Adrenal gland (tissue), 12 donors: Measurements from ENCODE around the gene SNRNP48. TPM values are rescaled to one million over a fixed set of nuclear protein-coding genes. Genes with fewer than 3 reads are reported as not detected.

Source experiments
- DNase-seq, 7 donors: peaks; one replicate each; pipeline ENCODE4 v3.0.0-alpha.2; 2019 to 2020
- H3K27ac ChIP-seq, 5 donors: fragments of 200-600 bp; sonication (generic) in 4 of 5; 1 replicate in 3 of 5; 2 replicates in 2 of 5; pipeline versions ENCODE4 v1.5.1 to v1.8.0; 2016 to 2020; ENCODE audit warnings: mild to moderate bottlenecking in 1 of 5
- H3K27me3 ChIP-seq: fragments of 200-600 bp; 2 replicates; pipeline ENCODE4 v1.8.0; 2021
- H3K36me3 ChIP-seq, 2 donors: fragments of 200-600 bp; replicated peaks in 1 of 2; 1 replicate in 1 of 2; 2 replicates in 1 of 2; pipeline versions ENCODE4 v1.5.1 to v1.8.0; 2018 to 2022
- H3K4me1 ChIP-seq, 2 donors: fragments of 200-600 bp; replicated peaks in 1 of 2; 1 replicate in 1 of 2; 2 replicates in 1 of 2; pipeline versions ENCODE4 v1.5.1 to v1.8.0; 2018 to 2021
- H3K4me3 ChIP-seq, 4 donors: fragments of 200-600 bp; sonication (generic) in 3 of 4; one replicate each; pipeline ENCODE4 v1.5.1; 2016 to 2018
- H3K9me3 ChIP-seq, 3 donors: fragments of 200-600 bp; sonication (generic) in 1 of 3; replicated peaks in 1 of 3; 1 replicate in 2 of 3; 2 replicates in 1 of 3; pipeline versions ENCODE4 v1.5.1 to v1.8.0; 2016 to 2021
- POLR2A ChIP-seq, 2 donors: fragments of 450-650 bp; IDR thresholded peaks; one replicate each; pipeline ENCODE4 v1.6.1; 2017; ENCODE audit warnings: antibody characterized with exemption in 2 of 2, mild to moderate bottlenecking in 2 of 2, moderate library complexity in 1 of 2
- WGBS, 4 donors: extraction: QIAGEN DNeasy Blood & Tissue Kit in 2 of 4; methylation state at CpG; one replicate each; pipeline versions ENCODE4 v1.1.5 to v1.1.7; 2013 to 2017; 5-methylcytosine and 5-hydroxymethylcytosine counted together
- intact Hi-C, 2 donors: fragments of 100-400 bp; cut with DNase I; formaldehyde crosslinking; loops; one replicate each; pipeline versions ENCODE4 v1.14.1 to v1.15.0; 2022 to 2023
- polyA plus RNA-seq, 3 donors: library from polyadenylated mRNA; stranded (reverse); fragments of 200-250 nt in 2 of 3; fragments of 350-450 nt in 1 of 3; fragmentation: Illumina TruSeq in 1 of 3; extraction: RNeasy Lipid Tissue Mini Kit (QIAGEN cat#74804) in 1 of 3; gene quantifications; one replicate each; pipeline ENCODE4 v1.2.3, GENCODE V29; 2013 to 2014
- total RNA-seq, 9 donors: library from RNA; depleted of rRNA in 4 of 9; stranded (reverse); fragments of >200 nt in 4 of 9; fragments of 120-200 nt in 1 of 9; fragmentation: NEBNext Ultra II Directional in 1 of 9; extraction: Animal tissue kit (Norgen Biotek cat#: 25700) in 1 of 9; gene quantifications; one replicate each; pipeline versions ENCODE4 v1.1.0 to v1.2.4, GENCODE V29; 2013 to 2023
- TF ChIP-seq, protein P1 (sequence below), 6 experiments: fragments of 450-650 bp in 4 of 6; fragments of 200-600 bp in 2 of 6; sonication (generic) in 1 of 6; IDR thresholded peaks; 1 replicate in 5 of 6; 2 replicates in 1 of 6; pipeline versions ENCODE4 v1.5.1 to v1.8.0; 2016 to 2021; ENCODE audit warnings: antibody characterized with exemption in 6 of 6, mild to moderate bottlenecking in 2 of 6, moderate library complexity in 1 of 6
- donor health status: healthy with polysubstance abuse.
- donor health status: Bipolar disorder and iron deficiency.
- donor health status: DM: yes; HTN: yes; CAD: no.
- donor health status: DM: no; HTN: no; CAD: no.
- donor health status: DM: no; HTN: no; CAD: no.
- donor health status: DM: yes; HTN: yes; CAD: no.

SNRNP48 gene
- total and polyA plus RNA-seq, 12 donors, result 2.5 to 13.1 (median 8.9) TPM

DNA sequence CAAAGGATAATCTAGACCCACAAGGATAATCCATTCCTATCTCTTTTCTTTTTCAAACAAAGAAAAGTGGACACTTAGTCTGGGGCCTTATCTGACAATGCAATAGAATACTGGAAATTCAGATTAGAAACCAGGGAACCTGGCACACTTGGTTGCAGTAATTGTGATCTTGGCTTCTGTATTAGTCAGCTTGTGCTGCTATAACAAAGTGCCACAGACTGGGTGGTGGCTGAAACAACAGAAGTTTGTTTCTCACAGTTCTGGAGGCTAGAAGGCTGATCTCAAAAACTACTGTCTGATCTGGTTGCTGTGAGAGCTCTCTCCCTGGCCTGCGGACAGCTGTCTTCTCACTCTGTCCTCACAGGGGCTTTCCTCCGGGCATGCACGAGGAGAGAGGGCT is 49.4 kb downstream of the SNRNP48 start:
- no peak overlapping the region for H3K4me3 ChIP-seq
- H3K9me3 ChIP-seq, result no peaks in the 10 kb centered on the region

DNA sequence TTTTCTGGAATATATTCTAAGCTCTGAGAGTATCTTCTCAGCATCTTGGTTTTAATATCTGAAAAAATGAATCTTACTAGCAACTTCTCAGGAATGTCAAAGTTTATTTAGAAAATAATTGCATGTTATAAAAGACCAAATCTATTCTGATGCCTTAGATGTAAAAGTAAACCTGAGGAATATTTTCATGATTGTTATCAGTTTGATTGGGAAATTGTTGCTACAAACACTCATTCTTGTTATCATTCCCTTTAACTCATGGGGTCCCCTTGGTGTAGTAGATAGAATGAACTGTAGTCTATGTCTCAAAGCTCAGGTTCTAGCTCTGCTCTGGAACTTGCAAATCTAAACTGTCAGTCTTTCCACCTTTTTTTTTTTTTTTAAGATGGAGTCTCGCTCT is 50.0 kb downstream of the SNRNP48 start:
- Histone ChIP-seq H3K27ac (no peak overlapping the region), H3K36me3 (no peaks in the 10 kb centered on the region), H3K27me3 (no peaks in the 10 kb centered on the region), H3K4me1 (no peaks in the 10 kb centered on the region), H3K4me3 (no peak overlapping the region), H3K9me3 (no peaks in the 10 kb centered on the region)
- DNase-seq, result no peak
- TF ChIP-seq POLR2A (IDR thresholded peaks at IDR 0.05), result no peak
- TF ChIP-seq, protein P1, sequence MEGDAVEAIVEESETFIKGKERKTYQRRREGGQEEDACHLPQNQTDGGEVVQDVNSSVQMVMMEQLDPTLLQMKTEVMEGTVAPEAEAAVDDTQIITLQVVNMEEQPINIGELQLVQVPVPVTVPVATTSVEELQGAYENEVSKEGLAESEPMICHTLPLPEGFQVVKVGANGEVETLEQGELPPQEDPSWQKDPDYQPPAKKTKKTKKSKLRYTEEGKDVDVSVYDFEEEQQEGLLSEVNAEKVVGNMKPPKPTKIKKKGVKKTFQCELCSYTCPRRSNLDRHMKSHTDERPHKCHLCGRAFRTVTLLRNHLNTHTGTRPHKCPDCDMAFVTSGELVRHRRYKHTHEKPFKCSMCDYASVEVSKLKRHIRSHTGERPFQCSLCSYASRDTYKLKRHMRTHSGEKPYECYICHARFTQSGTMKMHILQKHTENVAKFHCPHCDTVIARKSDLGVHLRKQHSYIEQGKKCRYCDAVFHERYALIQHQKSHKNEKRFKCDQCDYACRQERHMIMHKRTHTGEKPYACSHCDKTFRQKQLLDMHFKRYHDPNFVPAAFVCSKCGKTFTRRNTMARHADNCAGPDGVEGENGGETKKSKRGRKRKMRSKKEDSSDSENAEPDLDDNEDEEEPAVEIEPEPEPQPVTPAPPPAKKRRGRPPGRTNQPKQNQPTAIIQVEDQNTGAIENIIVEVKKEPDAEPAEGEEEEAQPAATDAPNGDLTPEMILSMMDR (IDR thresholded peaks at IDR 0.05), result no peak
- intact Hi-C loops, result loop anchor here in 1 of 2 donors (5.0 kb wide), 1 partner anchor 147 kb away; no protein-coding TSS in a partner anchor
- WGBS, 4 donors, result 80 to 100% (median 95%) methylated on average over 1 of the region's 1 CpG

More for the DNA sequence above, 49.4 kb downstream of the SNRNP48 start:
- no peak for DNase-seq
- Histone ChIP-seq H3K27me3 (no peaks in the 10 kb centered on the region), H3K36me3 (no peaks in the 10 kb centered on the region), H3K4me1 (no peaks in the 10 kb centered on the region), H3K27ac (no peak overlapping the region)
- WGBS, 4 donors, result 93 to 100% (median 97%) methylated on average over 3 of the region's 3 CpGs; no CpG with 5 or more reads in 1 of the 4 donors
- intact Hi-C loops, result no loop called here
- TF ChIP-seq POLR2A (IDR thresholded peaks at IDR 0.05), result no peak
- TF ChIP-seq, protein P1 (IDR thresholded peaks at IDR 0.05), result no peak

DNA sequence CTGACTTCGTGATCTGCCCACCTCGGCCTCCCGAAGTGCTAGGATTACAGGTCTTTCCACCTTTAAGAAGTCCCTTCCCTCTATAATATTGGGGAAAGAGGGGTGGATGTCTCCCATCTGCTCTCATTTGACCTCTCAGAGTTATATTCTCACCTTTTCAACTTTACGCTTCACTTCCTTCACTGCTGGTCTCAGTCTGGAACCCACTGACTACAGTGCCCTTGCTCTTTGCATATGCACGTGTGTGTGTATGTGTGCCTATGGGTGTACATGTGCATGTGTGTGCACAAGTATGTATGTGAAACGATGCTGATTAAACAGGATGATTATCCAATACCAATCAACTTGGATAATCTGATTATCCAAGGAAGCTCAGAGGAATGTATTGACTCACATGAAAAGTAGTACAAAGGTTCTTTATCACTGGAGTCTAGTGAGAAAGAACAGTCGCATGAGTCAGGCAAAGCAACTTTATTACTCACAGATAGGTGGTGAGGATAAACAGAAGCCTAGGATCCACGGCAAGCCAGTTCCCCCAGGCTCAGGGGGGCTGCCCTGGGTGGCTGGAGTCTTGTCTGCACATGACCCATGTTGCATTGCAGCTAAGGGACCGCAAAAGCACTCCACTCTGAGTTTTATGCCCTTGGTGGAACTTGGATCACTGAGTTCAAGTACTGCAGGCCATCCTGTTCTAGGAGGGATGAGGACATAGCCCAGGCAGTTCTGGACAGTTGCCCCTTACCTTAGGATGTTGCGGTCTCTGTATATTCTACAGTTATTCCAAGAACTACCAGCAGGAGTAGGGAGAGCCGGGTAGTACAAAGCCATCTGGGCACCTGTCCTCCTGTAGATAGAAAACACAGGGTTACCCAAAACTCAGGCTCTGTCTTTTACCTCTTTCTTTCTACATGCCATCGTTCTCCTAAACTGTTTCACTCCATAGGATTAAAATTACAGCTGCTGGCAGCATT is 50.9 kb downstream of the SNRNP48 start:
- H3K27ac ChIP-seq, result no peak overlapping the region
- no peaks in the 10 kb centered on the region for H3K9me3 ChIP-seq
- 76 to 85% (median 83%) methylated on average over 12 of the region's 12 CpGs for WGBS, 4 donors
- no peaks in the 10 kb centered on the region for H3K27me3 ChIP-seq
- TF ChIP-seq, protein P1 (IDR thresholded peaks at IDR 0.05), result no peak
- no peak for TF ChIP-seq POLR2A (IDR thresholded peaks at IDR 0.05)
- H3K4me1 ChIP-seq, result no peaks in the 10 kb centered on the region
- no peak overlapping the region for H3K4me3 ChIP-seq
- DNase-seq, result peak in 1 of 7 donors; percentile 20
- intact Hi-C loops, result loop anchor here in 1 of 2 donors (5.0 kb wide), 1 partner anchor 146 kb away; no protein-coding TSS in a partner anchor
- no peaks in the 10 kb centered on the region for H3K36me3 ChIP-seq

DNA sequence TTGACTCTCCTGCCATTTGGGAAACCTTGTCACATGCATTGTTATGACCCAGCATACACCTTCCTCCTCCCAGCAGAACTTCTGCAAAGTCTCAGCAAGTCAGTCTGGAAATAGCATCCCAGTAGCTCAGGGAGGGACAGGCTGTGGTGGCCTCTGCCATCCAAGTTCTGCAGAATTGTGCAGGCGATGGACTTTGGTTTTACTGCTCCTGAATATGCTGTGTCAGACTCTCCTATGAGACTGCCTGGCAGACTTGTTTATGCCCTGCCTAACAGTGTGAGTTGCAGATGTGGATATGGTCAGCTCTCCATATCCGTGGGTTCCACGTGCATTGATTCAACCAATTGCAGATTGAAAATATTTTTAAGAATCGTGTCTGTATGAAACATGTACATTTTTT is 52.8 kb downstream of the SNRNP48 start:
- DNase-seq, result no peak
- intact Hi-C loops, result loop anchor here in 1 of 2 donors (5.0 kb wide), 1 partner anchor 145 kb away; no protein-coding TSS in a partner anchor
- no peak overlapping the region for H3K4me3 ChIP-seq
- no peaks in the 10 kb centered on the region for H3K9me3 ChIP-seq
- TF ChIP-seq, protein P1 (IDR thresholded peaks at IDR 0.05), result no peak
- no peak for TF ChIP-seq POLR2A (IDR thresholded peaks at IDR 0.05)
- H3K27ac ChIP-seq, result no peak overlapping the region
- 84 to 88% (median 88%) methylated on average over 4 of the region's 4 CpGs for WGBS, 4 donors
- H3K4me1 ChIP-seq, result no peaks in the 10 kb centered on the region
- H3K27me3 ChIP-seq, result no peaks in the 10 kb centered on the region
- H3K36me3 ChIP-seq, result no peaks in the 10 kb centered on the region
